K562 (cell line): ENCODE measurements around the gene IRF2BP1. TPM values are rescaled to one million over a fixed set of nuclear protein-coding genes. Genes with fewer than 3 reads are reported as not detected.

Experiments
- HDAC8 ChIP-seq: fragments of 450-650 bp; IDR thresholded peaks from 2 replicates; pipeline ENCODE4 v1.6.1; 2016; ENCODE audit warnings: mild to moderate bottlenecking, missing genetic modification characterization, moderate library complexity, missing compliant biosample characterization
- LCOR ChIP-seq: sonication (generic); formaldehyde crosslinking; IDR thresholded peaks from 2 replicates; pipeline ENCODE4 v1.8.0; 2022; ENCODE audit warnings: mild to moderate bottlenecking, missing genetic modification reagents
- MAFF ChIP-seq: IDR thresholded peaks from 2 replicates; pipeline ENCODE4 v1.6.1; 2012; ENCODE audit warnings: low read length, improper control_type of control experiment
- MTA2 ChIP-seq: fragments of 450-650 bp; IDR thresholded peaks from 2 replicates; pipeline ENCODE4 v1.6.1; 2016; ENCODE audit warnings: low read depth
- SIX5 ChIP-seq, 2 experiments: IDR thresholded peaks; 2 replicates each; pipeline ENCODE4 v1.6.1; 2011; ENCODE audit warnings: low read length in 2 of 2, borderline replicate concordance in 1 of 2, low read depth in 1 of 2, mild to moderate bottlenecking in 1 of 2, moderate library complexity in 1 of 2; ENCODE audit not compliant: insufficient read depth in 1 of 2
- TEAD2 ChIP-seq: fragments of 450-650 bp; IDR thresholded peaks from 2 replicates; pipeline ENCODE4 v1.6.1; 2016; ENCODE audit warnings: missing genetic modification characterization, control low read depth, missing compliant biosample characterization
- TSC22D4 ChIP-seq: fragments of 450-650 bp; IDR thresholded peaks from 2 replicates; pipeline ENCODE4 v1.6.1; 2016; ENCODE audit warnings: missing genetic modification characterization, missing biosample characterization, control low read depth
- ZFX ChIP-seq: sonication (generic); formaldehyde crosslinking; IDR thresholded peaks from 2 replicates; pipeline ENCODE4 v1.8.0; 2022; ENCODE audit warnings: mild to moderate bottlenecking, missing genetic modification reagents, moderate library complexity
- polyA plus RNA-seq, 8 experiments: library from polyadenylated mRNA; depleted of rRNA in 4 of 8; stranded (reverse) in 5 of 8; unstranded in 3 of 8; fragments of >200 nt; fragmentation: Nextera tagmentation in 2 of 8; fragmentation: Illumina TruSeq in 1 of 8; extraction: Ambion mirVana in 2 of 8; extraction: Trizol in 1 of 8; gene quantifications; 2 replicates each; pipeline versions ENCODE4 v1.2.1 to v1.2.3, GENCODE V29; 2011 to 2014; ENCODE audit warnings: inconsistent platforms in 1 of 8, missing spikeins in 1 of 8
- total RNA-seq, 7 experiments: library from RNA; depleted of rRNA in 6 of 7; stranded (reverse); fragments of >200 nt in 6 of 7; fragmentation: Illumina TruSeq in 2 of 7; extraction: Trizol in 2 of 7; gene quantifications; 2 replicates each; pipeline versions ENCODE4 v1.2.1 to v1.2.3, GENCODE V29; 2011 to 2021; ENCODE audit warnings: low replicate concordance in 1 of 7
- TF ChIP-seq, protein P1 (sequence below): fragments of 450-650 bp; formaldehyde crosslinking; IDR thresholded peaks from 2 replicates; pipeline ENCODE4 v1.4.0; 2022; ENCODE audit warnings: missing genetic modification characterization
- TF ChIP-seq, protein P2 (sequence below), 2 experiments: fragments of 450-650 bp; formaldehyde crosslinking in 1 of 2; IDR thresholded peaks; 2 replicates each; pipeline versions ENCODE4 v1.4.0 to v1.6.1; 2014 to 2020; ENCODE audit warnings: mild to moderate bottlenecking in 2 of 2, borderline replicate concordance in 1 of 2, low read depth in 1 of 2
- TF ChIP-seq, protein P3 (sequence below): fragments of 250-450 bp; sonication (Bioruptor Pico); IDR thresholded peaks from 2 replicates; pipeline ENCODE4 v1.4.0; 2020; ENCODE audit warnings: mild to moderate bottlenecking, moderate library complexity, borderline replicate concordance
- TF ChIP-seq, protein P4 (sequence below): fragments of 450-650 bp; IDR thresholded peaks from 2 replicates; pipeline ENCODE4 v1.6.1; 2016

Gene IRF2BP1
- total and polyA plus RNA-seq, 9 of the 15 experiments (the other 6 are each of a cell fraction or from before 2014, with no cell fraction given) = 0.61 to 35.9 (median 3.5) TPM

DNA sequence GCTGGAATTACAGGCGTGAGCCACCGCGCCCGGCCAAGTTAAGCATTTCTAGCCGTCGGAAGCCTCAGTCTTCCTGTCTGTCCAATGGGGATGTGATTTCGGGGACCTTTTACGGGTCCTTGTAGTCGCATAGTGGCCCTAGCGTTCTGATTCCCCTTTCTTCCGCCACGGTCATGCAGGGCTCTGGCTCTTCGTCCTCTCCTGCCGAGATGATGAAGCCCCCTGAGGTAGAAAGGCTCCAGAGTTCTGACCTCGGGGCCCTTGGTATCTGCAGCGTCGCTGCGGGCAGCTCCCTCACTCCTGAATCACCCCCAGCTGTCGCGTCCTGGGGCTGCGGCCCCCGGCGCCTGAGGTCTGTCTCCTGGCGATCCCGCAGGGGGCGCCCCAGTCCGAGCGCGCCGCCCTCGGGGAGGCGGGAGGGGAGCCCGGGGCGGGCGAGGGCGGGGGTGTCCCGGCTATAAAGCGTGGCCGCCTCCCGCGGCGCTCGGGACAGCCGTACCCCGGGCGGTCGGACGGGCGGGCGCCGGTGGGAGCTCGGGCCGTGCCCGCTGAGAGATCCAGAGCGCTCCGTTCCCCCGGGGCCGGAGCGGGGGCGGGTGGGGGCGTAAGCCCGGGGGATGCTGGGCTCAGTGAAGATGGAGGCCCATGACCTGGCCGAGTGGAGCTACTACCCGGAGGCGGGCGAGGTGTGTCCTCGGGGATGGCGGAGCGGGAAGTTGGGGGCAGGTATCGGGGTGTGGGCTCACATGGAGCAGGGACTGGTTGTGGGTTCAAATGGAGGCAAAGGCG is 21.9 kb downstream of the IRF2BP1 start, which contains the start of gene FOXA3 (continued):
- TF ChIP-seq, protein P1, sequence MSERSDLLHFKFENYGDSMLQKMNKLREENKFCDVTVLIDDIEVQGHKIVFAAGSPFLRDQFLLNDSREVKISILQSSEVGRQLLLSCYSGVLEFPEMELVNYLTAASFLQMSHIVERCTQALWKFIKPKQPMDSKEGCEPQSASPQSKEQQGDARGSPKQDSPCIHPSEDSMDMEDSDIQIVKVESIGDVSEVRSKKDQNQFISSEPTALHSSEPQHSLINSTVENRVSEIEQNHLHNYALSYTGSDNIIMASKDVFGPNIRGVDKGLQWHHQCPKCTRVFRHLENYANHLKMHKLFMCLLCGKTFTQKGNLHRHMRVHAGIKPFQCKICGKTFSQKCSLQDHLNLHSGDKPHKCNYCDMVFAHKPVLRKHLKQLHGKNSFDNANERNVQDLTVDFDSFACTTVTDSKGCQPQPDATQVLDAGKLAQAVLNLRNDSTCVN (CRISPR knock-in tag) = no peak
- no peak for TF ChIP-seq TSC22D4 (tag)
- TF ChIP-seq LCOR (CRISPR knock-in tag) = 0 out of 2 replicates have a peak, but pooled peaks have one; percentile 51
- TF ChIP-seq ZFX = peak; percentile 41; the same call in 1 of the 2 replicates
- TF ChIP-seq, protein P2, sequence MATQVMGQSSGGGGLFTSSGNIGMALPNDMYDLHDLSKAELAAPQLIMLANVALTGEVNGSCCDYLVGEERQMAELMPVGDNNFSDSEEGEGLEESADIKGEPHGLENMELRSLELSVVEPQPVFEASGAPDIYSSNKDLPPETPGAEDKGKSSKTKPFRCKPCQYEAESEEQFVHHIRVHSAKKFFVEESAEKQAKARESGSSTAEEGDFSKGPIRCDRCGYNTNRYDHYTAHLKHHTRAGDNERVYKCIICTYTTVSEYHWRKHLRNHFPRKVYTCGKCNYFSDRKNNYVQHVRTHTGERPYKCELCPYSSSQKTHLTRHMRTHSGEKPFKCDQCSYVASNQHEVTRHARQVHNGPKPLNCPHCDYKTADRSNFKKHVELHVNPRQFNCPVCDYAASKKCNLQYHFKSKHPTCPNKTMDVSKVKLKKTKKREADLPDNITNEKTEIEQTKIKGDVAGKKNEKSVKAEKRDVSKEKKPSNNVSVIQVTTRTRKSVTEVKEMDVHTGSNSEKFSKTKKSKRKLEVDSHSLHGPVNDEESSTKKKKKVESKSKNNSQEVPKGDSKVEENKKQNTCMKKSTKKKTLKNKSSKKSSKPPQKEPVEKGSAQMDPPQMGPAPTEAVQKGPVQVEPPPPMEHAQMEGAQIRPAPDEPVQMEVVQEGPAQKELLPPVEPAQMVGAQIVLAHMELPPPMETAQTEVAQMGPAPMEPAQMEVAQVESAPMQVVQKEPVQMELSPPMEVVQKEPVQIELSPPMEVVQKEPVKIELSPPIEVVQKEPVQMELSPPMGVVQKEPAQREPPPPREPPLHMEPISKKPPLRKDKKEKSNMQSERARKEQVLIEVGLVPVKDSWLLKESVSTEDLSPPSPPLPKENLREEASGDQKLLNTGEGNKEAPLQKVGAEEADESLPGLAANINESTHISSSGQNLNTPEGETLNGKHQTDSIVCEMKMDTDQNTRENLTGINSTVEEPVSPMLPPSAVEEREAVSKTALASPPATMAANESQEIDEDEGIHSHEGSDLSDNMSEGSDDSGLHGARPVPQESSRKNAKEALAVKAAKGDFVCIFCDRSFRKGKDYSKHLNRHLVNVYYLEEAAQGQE (IDR thresholded peaks at IDR 0.05; ENCODE audit: borderline replicate concordance) = peak; percentile 85
- TF ChIP-seq, protein P2 (CRISPR knock-in tag; IDR thresholded peaks at IDR 0.05; ENCODE audit: low read depth) = no peak
- TF ChIP-seq MAFF = no peak
- TF ChIP-seq MTA2 = no peak
- TF ChIP-seq, protein P3, sequence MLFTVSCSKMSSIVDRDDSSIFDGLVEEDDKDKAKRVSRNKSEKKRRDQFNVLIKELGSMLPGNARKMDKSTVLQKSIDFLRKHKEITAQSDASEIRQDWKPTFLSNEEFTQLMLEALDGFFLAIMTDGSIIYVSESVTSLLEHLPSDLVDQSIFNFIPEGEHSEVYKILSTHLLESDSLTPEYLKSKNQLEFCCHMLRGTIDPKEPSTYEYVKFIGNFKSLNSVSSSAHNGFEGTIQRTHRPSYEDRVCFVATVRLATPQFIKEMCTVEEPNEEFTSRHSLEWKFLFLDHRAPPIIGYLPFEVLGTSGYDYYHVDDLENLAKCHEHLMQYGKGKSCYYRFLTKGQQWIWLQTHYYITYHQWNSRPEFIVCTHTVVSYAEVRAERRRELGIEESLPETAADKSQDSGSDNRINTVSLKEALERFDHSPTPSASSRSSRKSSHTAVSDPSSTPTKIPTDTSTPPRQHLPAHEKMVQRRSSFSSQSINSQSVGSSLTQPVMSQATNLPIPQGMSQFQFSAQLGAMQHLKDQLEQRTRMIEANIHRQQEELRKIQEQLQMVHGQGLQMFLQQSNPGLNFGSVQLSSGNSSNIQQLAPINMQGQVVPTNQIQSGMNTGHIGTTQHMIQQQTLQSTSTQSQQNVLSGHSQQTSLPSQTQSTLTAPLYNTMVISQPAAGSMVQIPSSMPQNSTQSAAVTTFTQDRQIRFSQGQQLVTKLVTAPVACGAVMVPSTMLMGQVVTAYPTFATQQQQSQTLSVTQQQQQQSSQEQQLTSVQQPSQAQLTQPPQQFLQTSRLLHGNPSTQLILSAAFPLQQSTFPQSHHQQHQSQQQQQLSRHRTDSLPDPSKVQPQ = no peak
- TF ChIP-seq TEAD2 (tag) = no peak
- TF ChIP-seq, protein P4, sequence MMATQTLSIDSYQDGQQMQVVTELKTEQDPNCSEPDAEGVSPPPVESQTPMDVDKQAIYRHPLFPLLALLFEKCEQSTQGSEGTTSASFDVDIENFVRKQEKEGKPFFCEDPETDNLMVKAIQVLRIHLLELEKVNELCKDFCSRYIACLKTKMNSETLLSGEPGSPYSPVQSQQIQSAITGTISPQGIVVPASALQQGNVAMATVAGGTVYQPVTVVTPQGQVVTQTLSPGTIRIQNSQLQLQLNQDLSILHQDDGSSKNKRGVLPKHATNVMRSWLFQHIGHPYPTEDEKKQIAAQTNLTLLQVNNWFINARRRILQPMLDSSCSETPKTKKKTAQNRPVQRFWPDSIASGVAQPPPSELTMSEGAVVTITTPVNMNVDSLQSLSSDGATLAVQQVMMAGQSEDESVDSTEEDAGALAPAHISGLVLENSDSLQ = no peak
- TF ChIP-seq HDAC8 = no peak
- TF ChIP-seq SIX5 (IDR thresholded peaks at IDR 0.05; ENCODE audit: borderline replicate concordance in 1 of 2, insufficient read depth in 1 of 2, low read depth in 1 of 2, low read length in 2 of 2) = no peak; a peak in 1 of 4 replicates
